Activated CD4-positive, alpha-beta T cell treated with anti-CD3 and anti-CD28 coated beads for 36 hours (primary cell): ENCODE measurements around the gene SLC16A11. TPM values are rescaled to one million over a fixed set of nuclear protein-coding genes. Genes with fewer than 3 reads are reported as not detected.
"Not testable (repeated sequence)": the region's sequence is repeated elsewhere in the genome, so short reads cannot be mapped to it uniquely, and the experiment has no call there.

Experiments
- ATAC-seq: fragments of 200-7000 bp; cut with Tn5 transposase; one replicate; pipeline ENCODE4 v1.10.0; 2021; ENCODE audit warnings: mild to moderate bottlenecking, moderate library complexity
- CTCF ChIA-PET: fragments of 350-600 bp; sonication (Branson Sonifier 250); formaldehyde crosslinking; loops from one replicate; lab custom pipeline; 2021; ENCODE audit warnings: antibody characterized with exemption; lab: Charles Lee
- POLR2A ChIA-PET: fragments of 350-600 bp; sonication (Branson Sonifier 250); formaldehyde crosslinking; loops from one replicate; lab custom pipeline; 2021; ENCODE audit warnings: antibody characterized with exemption, inconsistent platforms; lab: Charles Lee
- DNase-seq: peaks from one replicate; pipeline ENCODE4 v3.0.0-alpha.2; 2020
- H3K27ac Mint-ChIP-seq: one replicate; pipeline ENCODE4 v1.8.0; 2021; ENCODE audit warnings: mixed read lengths
- H3K27me3 Mint-ChIP-seq: one replicate; pipeline ENCODE4 v1.8.0; 2021; ENCODE audit warnings: mixed read lengths
- H3K36me3 Mint-ChIP-seq: one replicate; pipeline ENCODE4 v1.8.0; 2021; ENCODE audit warnings: low read depth, mixed read lengths
- H3K4me1 Mint-ChIP-seq: one replicate; pipeline ENCODE4 v1.8.0; 2021; ENCODE audit warnings: mixed read lengths
- H3K4me3 Mint-ChIP-seq: one replicate; pipeline ENCODE4 v1.8.0; 2021; ENCODE audit warnings: mild to moderate bottlenecking, moderate library complexity, mixed read lengths
- H3K9me3 Mint-ChIP-seq: one replicate; pipeline ENCODE4 v1.8.0; 2021; ENCODE audit warnings: low read depth, mixed read lengths
- intact Hi-C, 2 experiments: fragments of 100-400 bp; cut with DNase I in 1 of 2; cut with micrococcal nuclease in 1 of 2; formaldehyde crosslinking; loops; one replicate each; pipeline versions ENCODE4 v1.14.2 to v1.15.1; 2022 to 2024; cut with DNase I, micrococcal nuclease
- total RNA-seq, 2 experiments: library from RNA; stranded (reverse); gene quantifications; one replicate each; pipeline ENCODE4 v1.2.3, GENCODE V29; 2021

Gene SLC16A11
- total RNA-seq, 2 experiments from 2014 or later = 1.2 to 1.5 TPM

DNA sequence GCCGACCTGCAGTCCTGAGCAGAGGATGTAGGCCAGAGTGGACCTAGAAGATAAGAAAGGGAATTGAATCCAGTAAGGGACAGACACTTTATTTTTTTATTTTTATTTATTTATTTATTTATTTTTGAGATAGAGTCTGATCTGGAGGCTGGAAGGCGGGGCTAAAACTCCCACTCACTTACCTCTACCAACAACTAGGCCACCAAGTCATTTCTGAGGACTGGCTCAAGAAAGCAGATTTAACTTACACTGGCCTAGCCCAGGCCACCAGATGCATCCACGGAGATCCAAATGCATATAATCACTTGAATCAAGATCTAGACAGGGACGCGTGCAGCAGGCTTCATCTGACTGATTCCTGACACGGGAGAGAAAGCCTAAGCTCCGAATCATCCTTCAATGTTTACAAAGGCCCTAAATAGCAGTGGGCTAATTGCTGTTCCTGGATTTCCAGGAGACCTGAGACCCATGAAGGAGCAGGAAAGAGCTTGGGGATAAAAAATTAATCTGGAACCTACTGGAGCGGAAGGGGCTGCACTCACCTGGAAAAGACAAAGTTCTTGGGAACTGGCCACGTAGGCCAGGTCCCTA lies 49.1 kb downstream of the SLC16A11 start:
- Mint-ChIP-seq H3K4me3 (no peak overlapping the region), H3K9me3 (no peaks in the 10 kb centered on the region), H3K4me1 (no peaks in the 10 kb centered on the region), H3K36me3 (peaks cover 13% of the 10 kb centered on the region), H3K27me3 (no peaks in the 10 kb centered on the region), H3K27ac (no peak overlapping the region)
- DNase-seq (no peak), ATAC-seq (no peak)
- intact Hi-C loops = no loop called here
- CTCF ChIA-PET = interaction anchor here (1.0 to 2.1 kb wide), 4 partner anchors 9 to 84 kb away, joined by 4 to 14 read pairs (median 6); no protein-coding TSS in a partner anchor
- POLR2A ChIA-PET = no interaction called here

DNA sequence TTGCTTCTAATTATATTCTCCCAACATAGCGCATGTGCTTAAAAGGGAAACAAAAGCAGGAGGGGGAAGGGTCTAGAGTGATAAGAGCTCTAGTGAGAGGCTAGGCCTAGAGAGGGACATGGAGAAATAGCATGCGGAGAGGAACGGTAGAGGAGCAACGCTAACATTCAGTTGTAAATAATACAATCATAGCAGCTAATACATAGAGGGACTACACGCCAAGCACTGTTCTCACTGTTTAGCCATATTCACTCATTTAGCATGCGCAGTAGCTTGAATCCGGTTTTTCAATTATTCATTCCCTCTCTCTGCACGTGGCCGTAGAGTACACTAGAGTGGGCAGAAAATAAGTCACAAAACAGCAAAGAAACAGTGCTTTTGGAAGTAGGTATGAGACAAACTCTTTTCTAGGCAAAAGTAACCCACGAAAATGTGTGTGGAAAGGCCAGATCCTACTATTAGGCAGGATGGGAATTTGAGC lies 49.7 kb downstream of the SLC16A11 start:
- Mint-ChIP-seq H3K4me3 (no peak overlapping the region), H3K9me3 (no peaks in the 10 kb centered on the region), H3K4me1 (no peaks in the 10 kb centered on the region), H3K27me3 (no peaks in the 10 kb centered on the region), H3K27ac (no peak overlapping the region), H3K36me3 (peaks cover 13% of the 10 kb centered on the region)
- ChIA-PET POLR2A (no interaction called here), CTCF (interaction anchor here (1.0 to 2.1 kb wide), 5 partner anchors 9 to 83 kb away, joined by 3 to 14 read pairs (median 5); no protein-coding TSS in a partner anchor)
- intact Hi-C loops = no loop called here
- no peak for DNase-seq
- no peak for ATAC-seq

- H3K27me3 Mint-ChIP-seq, ATAC-seq, H3K4me3 Mint-ChIP-seq, H3K4me1 Mint-ChIP-seq, DNase-seq, POLR2A ChIA-PET, intact Hi-C loops, H3K9me3 Mint-ChIP-seq, H3K27ac Mint-ChIP-seq: not testable (repeated sequence)
- peaks cover 13% of the 10 kb centered on the region for H3K36me3 Mint-ChIP-seq
- CTCF ChIA-PET = interaction anchor here (1.0 to 2.1 kb wide), 4 partner anchors 9 to 83 kb away, joined by 3 to 9 read pairs (median 4); no protein-coding TSS in a partner anchor
Observed at GRCh38 chr17:6993613-6994056, 50.3 kb downstream of the SLC16A11 start.

Other genes starting within 250 kb of the SLC16A11 start
- gene TEKT1, start 212.4 kb downstream of the SLC16A11 start, total RNA-seq = not detected
- gene ALOX12, start 48.0 kb downstream of the SLC16A11 start, total RNA-seq = not detected
- gene RNASEK, start 31.5 kb downstream of the SLC16A11 start, total RNA-seq = 100 to 1,000 TPM; 112 to 145 TPM
- gene BCL6B, start 21.0 kb downstream of the SLC16A11 start, total RNA-seq = under 1 TPM; 0.27 to 0.46 TPM
- 1 to 10 TPM; 8.3 to 9.6 TPM for gene SLC16A13, start 8.1 kb downstream of the SLC16A11 start, total RNA-seq
- gene CLEC10A, start 36.2 kb upstream of the SLC16A11 start, total RNA-seq = not detected
- not detected for gene ASGR2, start 70.7 kb upstream of the SLC16A11 start, total RNA-seq
- 1 to 10 TPM; 1.1 to 2.2 TPM for gene ASGR1, start 135.3 kb upstream of the SLC16A11 start, total RNA-seq
- gene DLG4, start 175.7 kb upstream of the SLC16A11 start, total RNA-seq = 10 to 100 TPM; 11.7 to 15.4 TPM
- gene ACADVL, start 175.8 kb upstream of the SLC16A11 start, total RNA-seq = 100 to 1,000 TPM; 263 to 345 TPM
- gene DVL2, start 190.4 kb upstream of the SLC16A11 start, total RNA-seq = 10 to 100 TPM; 49.1 to 53.3 TPM
- gene PHF23, start 195.4 kb upstream of the SLC16A11 start, total RNA-seq = 10 to 100 TPM; 23.6 to 35.2 TPM
- gene GABARAP, start 198.4 kb upstream of the SLC16A11 start, total RNA-seq = 100 to 1,000 TPM; 123 to 162 TPM
- 100 to 1,000 TPM; 158 to 203 TPM for gene CTDNEP1, start 207.6 kb upstream of the SLC16A11 start, total RNA-seq
- 10 to 100 TPM; 58.1 to 62.3 TPM for gene ELP5, start 208.1 kb upstream of the SLC16A11 start, total RNA-seq
- gene CLDN7, start 218.4 kb upstream of the SLC16A11 start, total RNA-seq = under 1 TPM; 0.53 to 0.72 TPM
- gene SLC2A4, start 237.6 kb upstream of the SLC16A11 start, total RNA-seq = under 1 TPM; 0.16 to 0.25 TPM